ENCODE data around the gene CCL27. TPM values are rescaled to one million over a fixed set of nuclear protein-coding genes. Genes with fewer than 3 reads are reported as not detected.

CCL27 gene
- total RNA-seq, 1 donor from 2014 or later: not detected

DNA sequence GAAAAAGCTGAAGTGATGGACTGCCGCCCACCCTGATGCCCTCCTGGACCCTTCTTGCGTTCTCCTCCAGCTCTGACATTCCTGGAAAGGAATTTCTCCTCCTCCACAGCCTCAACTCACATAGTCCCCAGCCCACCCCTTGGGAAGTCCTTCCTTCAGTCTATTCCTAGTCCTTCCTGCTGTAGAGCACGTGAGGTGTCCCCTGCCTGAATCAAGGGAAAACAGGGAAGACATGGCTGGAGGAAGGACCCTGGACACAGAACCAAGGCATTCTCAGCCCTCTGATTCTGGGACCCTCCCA lies 37.3 kb downstream of the CCL27 start:
- Histone ChIP-seq H3K27ac (no peak overlapping the region), H3K36me3 (no peaks in the 10 kb centered on the region), H3K9me3 (no peaks in the 10 kb centered on the region), H3K27me3 (peaks cover 83% of the 10 kb centered on the region), H3K4me3 (no peak overlapping the region), H3K4me1 (peaks cover 18% of the 10 kb centered on the region)
- ATAC-seq: no peak
- no peak for DNase-seq
- intact Hi-C loops (cut with DNase I): no loop called here
- TF ChIP-seq, protein P1, sequence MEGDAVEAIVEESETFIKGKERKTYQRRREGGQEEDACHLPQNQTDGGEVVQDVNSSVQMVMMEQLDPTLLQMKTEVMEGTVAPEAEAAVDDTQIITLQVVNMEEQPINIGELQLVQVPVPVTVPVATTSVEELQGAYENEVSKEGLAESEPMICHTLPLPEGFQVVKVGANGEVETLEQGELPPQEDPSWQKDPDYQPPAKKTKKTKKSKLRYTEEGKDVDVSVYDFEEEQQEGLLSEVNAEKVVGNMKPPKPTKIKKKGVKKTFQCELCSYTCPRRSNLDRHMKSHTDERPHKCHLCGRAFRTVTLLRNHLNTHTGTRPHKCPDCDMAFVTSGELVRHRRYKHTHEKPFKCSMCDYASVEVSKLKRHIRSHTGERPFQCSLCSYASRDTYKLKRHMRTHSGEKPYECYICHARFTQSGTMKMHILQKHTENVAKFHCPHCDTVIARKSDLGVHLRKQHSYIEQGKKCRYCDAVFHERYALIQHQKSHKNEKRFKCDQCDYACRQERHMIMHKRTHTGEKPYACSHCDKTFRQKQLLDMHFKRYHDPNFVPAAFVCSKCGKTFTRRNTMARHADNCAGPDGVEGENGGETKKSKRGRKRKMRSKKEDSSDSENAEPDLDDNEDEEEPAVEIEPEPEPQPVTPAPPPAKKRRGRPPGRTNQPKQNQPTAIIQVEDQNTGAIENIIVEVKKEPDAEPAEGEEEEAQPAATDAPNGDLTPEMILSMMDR (IDR thresholded peaks at IDR 0.05): no peak

DNA sequence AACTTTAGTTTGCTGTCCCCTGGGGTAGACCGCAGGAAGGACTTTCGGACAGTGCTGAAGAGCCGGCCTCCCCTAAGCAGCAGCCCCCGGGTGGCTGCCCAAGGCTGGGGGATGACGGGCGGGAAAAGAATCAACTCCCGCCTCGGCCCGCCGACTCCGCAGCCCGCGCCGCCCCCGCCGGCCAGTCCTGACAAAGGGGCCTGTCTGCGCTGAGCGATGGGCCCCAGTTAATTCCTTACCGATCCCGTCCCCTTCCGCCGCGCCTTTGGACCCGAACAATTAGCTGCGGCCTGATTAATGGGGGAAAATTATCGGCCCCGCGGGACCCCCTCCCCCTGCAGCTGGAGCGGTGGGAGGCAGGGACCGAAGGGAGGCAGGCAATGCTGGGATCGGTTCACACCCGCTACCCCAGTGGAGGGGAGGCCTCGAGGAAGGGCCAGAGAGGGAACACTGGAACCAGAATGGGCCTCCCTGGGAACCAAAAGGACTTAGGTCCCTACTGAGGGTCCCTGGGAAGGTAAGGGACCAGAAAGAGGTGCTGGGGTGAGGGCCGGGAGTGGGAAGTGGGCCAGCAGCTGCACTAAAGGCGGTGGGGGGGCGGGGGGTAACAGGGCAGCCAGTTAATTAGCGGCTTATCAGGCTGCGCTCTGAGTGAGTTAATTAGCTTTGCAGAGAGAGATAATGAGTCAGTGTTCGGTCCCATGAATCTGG lies 37.8 kb downstream of the CCL27 start:
- Histone ChIP-seq H3K9me3 (no peaks in the 10 kb centered on the region), H3K27ac (no peak overlapping the region), H3K36me3 (no peaks in the 10 kb centered on the region), H3K4me1 (peaks cover 21% of the 10 kb centered on the region), H3K4me3 (no peak overlapping the region), H3K27me3 (peaks cover 79% of the 10 kb centered on the region)
- no peak for DNase-seq
- TF ChIP-seq, protein P1 (IDR thresholded peaks at IDR 0.05): no peak
- no peak for ATAC-seq
- intact Hi-C loops (cut with DNase I): no loop called here

DNA sequence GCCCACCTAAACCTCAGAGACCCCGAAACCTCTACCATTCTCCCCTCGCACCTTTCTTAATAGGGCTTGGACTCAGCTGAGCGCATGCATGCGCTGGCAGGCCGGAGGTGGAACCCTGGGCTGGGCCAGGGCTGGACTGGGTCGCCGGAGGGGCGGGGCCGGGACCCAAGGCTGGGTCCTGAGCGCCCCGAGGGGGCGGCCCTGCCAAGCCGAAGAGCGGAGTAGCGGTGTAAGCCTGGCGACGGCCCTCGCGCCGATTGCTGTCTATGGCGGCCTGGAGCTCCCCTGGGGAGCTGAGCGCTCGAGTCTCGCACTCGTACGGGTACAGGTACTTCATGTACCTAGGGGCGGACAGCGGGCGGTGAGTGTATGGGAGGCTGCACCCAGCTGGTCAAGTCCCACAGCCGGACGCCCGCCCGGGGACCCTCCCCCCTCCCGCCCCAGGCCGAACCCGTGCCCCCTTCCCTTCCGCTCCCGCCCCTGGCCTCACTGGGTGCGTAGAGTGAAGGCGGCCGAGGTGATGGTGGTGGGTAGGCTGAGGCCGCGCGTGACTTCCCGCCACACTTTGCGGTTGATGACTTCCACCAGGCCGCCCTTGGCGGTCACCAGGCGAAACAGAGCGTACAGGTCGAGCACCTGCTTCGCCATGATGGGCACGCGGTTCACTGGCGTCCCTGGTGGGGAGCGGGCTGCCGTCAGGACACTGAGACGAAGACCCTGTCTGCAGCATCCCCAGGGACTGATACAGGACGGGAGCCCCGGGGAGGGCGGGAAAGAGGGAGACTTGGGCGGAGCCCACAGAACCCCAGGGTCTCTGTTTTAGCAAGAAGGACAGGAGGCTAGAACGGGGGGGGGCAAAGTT lies 38.9 kb downstream of the CCL27 start:
- Histone ChIP-seq H3K4me1 (peaks cover 21% of the 10 kb centered on the region), H3K9me3 (no peaks in the 10 kb centered on the region), H3K27ac (no peak overlapping the region), H3K27me3 (peaks cover 69% of the 10 kb centered on the region), H3K36me3 (peaks cover 4% of the 10 kb centered on the region), H3K4me3 (no peak overlapping the region)
- intact Hi-C loops (cut with DNase I): no loop called here
- TF ChIP-seq, protein P1 (IDR thresholded peaks at IDR 0.05): no peak
- ATAC-seq (no peak), DNase-seq (no peak)

DNA sequence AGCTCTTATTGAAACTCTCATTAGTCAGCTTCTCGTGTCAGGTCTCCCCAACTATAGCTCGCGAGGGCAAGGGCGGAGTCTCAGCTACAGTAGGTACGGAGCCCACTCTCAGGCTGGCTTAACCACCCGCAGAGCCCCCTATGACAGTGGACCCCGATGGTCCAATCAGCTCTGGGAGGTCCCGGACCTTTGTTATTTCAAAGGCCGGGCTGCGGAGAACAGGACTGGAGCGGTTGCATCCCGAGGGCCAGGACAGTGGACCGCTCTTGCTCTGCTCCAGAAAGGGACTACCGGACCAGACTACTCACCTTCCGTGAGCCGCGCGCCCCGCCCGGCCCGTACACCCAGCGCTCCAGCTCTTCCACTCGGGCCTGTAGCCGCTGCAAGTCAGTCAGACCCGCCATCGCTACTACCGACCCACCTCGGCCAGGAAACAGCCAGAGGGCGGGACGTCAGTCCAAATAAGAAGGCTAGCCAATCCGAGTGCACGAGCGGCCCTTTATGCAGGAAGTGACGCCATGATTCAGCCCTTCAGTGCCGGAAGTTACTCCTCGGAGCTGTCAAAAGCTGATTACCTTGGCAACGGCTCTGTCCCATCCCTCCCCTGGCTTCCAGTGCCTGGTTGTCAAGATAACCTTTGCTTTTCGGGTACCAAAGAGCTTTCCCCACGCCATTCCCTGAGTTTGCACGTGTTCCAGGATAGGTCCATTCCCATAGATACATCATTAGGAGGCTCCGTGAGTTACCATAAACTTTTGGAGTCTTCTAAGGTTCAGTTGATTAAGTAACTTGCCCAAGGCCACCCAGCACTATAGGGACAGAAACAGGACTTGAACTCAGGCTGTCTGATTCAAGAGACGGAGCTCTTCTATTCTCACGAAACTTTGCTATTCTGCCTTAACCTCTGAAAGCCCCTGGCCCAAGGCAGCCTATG lies 42.1 kb downstream of the CCL27 start, which contains the start of gene DCTN3:
Gene DCTN3, minus strand, starts transcription at position 435 of the 934 bp plus-strand sequence. Its CDS starts 31 bp downstream, at position 404.
- Histone ChIP-seq H3K27me3 (peaks cover 36% of the 10 kb centered on the region), H3K36me3 (peaks cover 28% of the 10 kb centered on the region), H3K27ac (peak within 1 kb of the TSS; percentile 40), H3K4me1 (peaks cover 15% of the 10 kb centered on the region), H3K9me3 (no peaks in the 10 kb centered on the region), H3K4me3 (peak within 1 kb of the TSS; percentile 70)
- intact Hi-C loops (cut with DNase I): no loop called here
- TF ChIP-seq, protein P1 (IDR thresholded peaks at IDR 0.05): no peak
- ATAC-seq (peak; percentile 98), DNase-seq (peak; percentile 95)

DNA sequence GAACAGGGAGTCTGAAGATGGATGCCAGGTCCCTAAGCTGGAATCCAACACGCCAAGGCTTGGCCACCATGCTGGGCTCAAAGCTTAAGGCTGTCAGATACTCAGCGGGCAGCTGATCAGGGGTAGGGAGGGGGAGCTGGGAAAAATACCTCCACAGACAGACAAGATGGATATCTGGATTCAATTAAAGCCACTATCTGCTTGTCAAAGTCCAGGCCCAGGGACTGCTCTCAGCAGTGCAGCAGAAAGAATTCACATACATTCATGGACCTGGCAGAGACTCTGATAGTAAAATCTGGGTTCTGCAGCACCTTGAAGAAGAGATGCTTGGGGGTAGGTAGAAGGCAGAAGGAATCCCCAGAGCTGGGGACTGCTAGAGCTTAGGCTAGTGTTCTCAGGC lies 47.3 kb downstream of the CCL27 start:
- Histone ChIP-seq H3K9me3 (no peaks in the 10 kb centered on the region), H3K27ac (no peak overlapping the region), H3K4me1 (peaks cover 14% of the 10 kb centered on the region), H3K27me3 (no peaks in the 10 kb centered on the region), H3K4me3 (no peak overlapping the region), H3K36me3 (peaks cover 44% of the 10 kb centered on the region)
- DNase-seq (no peak), ATAC-seq (no peak)
- intact Hi-C loops (cut with DNase I): no loop called here
- TF ChIP-seq, protein P1 (IDR thresholded peaks at IDR 0.05): no peak
